Loucy (cell line): Measurements from ENCODE around the gene LIMA1.

Source experiments
- EZH2phosphoT487 ChIP-seq: fragments of 200-600 bp; IDR thresholded peaks from 2 replicates; pipeline ENCODE4 v1.6.1; 2018; ENCODE audit warnings: antibody characterized with exemption, mild to moderate bottlenecking, moderate library complexity, borderline replicate concordance
- TF ChIP-seq, protein P1 (sequence below): fragments of 200-600 bp; sonication (generic); conservative IDR thresholded peaks from 2 replicates; pipeline ENCODE4 v1.5.1; 2014; ENCODE audit warnings: mild to moderate bottlenecking, antibody characterized with exemption, low read length

DNA sequence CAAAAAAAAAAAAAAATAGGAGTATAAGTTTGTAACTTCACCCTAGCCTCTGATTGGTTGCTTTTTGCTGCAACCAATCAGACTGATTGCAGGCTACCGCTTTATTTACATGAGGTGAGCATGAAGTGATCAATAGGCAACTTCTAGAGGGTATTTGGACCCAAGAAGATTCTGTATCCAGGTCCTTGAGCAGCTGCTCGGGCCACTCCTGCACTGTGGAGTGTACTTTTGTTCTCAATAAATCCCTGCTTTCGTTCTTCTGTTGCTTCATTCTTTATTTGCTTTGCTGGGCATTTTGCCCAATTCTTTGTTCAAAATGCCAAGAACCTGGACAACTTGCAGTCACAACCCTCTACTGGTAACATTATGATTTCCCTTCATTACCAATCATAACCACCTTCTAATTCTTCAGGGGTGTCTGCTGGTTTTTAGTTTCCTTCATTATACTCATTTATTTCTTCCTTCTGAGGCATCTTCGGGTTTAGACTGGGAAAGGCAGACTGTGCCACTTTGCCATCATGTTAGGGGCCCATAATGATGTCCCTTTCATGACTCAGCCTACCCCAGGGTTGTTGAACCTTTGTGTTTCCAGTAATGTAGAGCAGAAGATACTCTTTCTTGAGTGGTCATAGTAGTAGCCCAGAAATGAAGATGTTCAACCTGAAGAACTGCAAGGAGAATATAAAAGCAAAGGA lies 43.4 kb upstream of the LIMA1 start:
- TF ChIP-seq, protein P1, sequence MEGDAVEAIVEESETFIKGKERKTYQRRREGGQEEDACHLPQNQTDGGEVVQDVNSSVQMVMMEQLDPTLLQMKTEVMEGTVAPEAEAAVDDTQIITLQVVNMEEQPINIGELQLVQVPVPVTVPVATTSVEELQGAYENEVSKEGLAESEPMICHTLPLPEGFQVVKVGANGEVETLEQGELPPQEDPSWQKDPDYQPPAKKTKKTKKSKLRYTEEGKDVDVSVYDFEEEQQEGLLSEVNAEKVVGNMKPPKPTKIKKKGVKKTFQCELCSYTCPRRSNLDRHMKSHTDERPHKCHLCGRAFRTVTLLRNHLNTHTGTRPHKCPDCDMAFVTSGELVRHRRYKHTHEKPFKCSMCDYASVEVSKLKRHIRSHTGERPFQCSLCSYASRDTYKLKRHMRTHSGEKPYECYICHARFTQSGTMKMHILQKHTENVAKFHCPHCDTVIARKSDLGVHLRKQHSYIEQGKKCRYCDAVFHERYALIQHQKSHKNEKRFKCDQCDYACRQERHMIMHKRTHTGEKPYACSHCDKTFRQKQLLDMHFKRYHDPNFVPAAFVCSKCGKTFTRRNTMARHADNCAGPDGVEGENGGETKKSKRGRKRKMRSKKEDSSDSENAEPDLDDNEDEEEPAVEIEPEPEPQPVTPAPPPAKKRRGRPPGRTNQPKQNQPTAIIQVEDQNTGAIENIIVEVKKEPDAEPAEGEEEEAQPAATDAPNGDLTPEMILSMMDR = no peak
- TF ChIP-seq EZH2phosphoT487 = no peak
